OCI-LY7 (cell line): ENCODE data around the gene GALNT10. TPM values are rescaled to one million over a fixed set of nuclear protein-coding genes. Genes with fewer than 3 reads are reported as not detected.

Experiments used
- BruUV-seq: library from RNA; stranded (reverse); fragments of 400-500 nt; replicated peaks from 2 replicates; lab custom pipeline; 2021; lab: Mats Ljungman, UMichigan
- CTCF ChIA-PET: fragments of 300-600 bp; sonication (Branson Sonifier 250); formaldehyde crosslinking; loops from one replicate; lab custom pipeline; 2022; ENCODE audit warnings: antibody characterized with exemption; ENCODE audit not compliant: unreplicated experiment; lab: Charles Lee
- POLR2A ChIA-PET: fragments of 300-600 bp; sonication (Branson Sonifier 250); formaldehyde crosslinking; loops from one replicate; lab custom pipeline; 2022; ENCODE audit warnings: antibody characterized with exemption; lab: Charles Lee
- DNase-seq: peaks from one replicate; pipeline ENCODE4 v3.0.0-alpha.2; 2015; ENCODE audit warnings: low spot score
- H2AFZ ChIP-seq: fragments of 200-600 bp; sonication (generic), shearing (Covaris generic); 2 replicates; pipeline ENCODE4 v1.6.1; 2014; ENCODE audit warnings: mild to moderate bottlenecking, antibody characterized with exemption, low read length, moderate library complexity
- H3K27ac ChIP-seq: fragments of 200-600 bp; sonication (generic); 2 replicates; pipeline ENCODE4 v1.5.1; 2014; ENCODE audit warnings: mixed run types, low read depth, mild to moderate bottlenecking, moderate library complexity, low read length, inconsistent platforms; ENCODE audit not compliant: poor library complexity, severe bottlenecking
- H3K36me3 ChIP-seq: fragments of 200-600 bp; sonication (generic); 2 replicates; pipeline ENCODE4 v1.6.1; 2014; ENCODE audit warnings: mild to moderate bottlenecking, antibody characterized with exemption, low read length, moderate library complexity, mixed read lengths; ENCODE audit not compliant: insufficient read depth
- H3K4me1 ChIP-seq: fragments of 200-600 bp; sonication (generic); 2 replicates; pipeline ENCODE4 v1.5.1; 2014; ENCODE audit warnings: mild to moderate bottlenecking, low read length; ENCODE audit not compliant: insufficient read depth, poor library complexity, severe bottlenecking
- H3K4me2 ChIP-seq: fragments of 200-600 bp; sonication (generic); 2 replicates; pipeline ENCODE4 v1.6.1; 2014; ENCODE audit warnings: mild to moderate bottlenecking, low read length
- H3K4me3 ChIP-seq: fragments of 200-600 bp; sonication (generic); 2 replicates; pipeline ENCODE4 v1.5.1; 2014; ENCODE audit warnings: mild to moderate bottlenecking, low read depth, low read length; ENCODE audit not compliant: poor library complexity, severe bottlenecking
- H3K79me2 ChIP-seq: fragments of 200-600 bp; sonication (generic); 2 replicates; pipeline ENCODE4 v1.6.1; 2016; ENCODE audit warnings: low read depth, mild to moderate bottlenecking, low read length, moderate library complexity, mixed read lengths; ENCODE audit not compliant: insufficient read depth
- H3K9me2 ChIP-seq: fragments of 200-600 bp; sonication (generic); 2 replicates; pipeline ENCODE4 v1.6.1; 2016; ENCODE audit warnings: mild to moderate bottlenecking, low read length, mixed read lengths; ENCODE audit not compliant: insufficient read depth
- H3K9me3 ChIP-seq: fragments of 200-600 bp; sonication (generic); 2 replicates; pipeline ENCODE4 v1.6.1; 2014; ENCODE audit warnings: mild to moderate bottlenecking, mixed run types, low read length, mixed read lengths
- H4K20me1 ChIP-seq: fragments of 200-600 bp; sonication (generic); 2 replicates; pipeline ENCODE4 v1.6.1; 2014; ENCODE audit warnings: mild to moderate bottlenecking, antibody characterized with exemption, low read length, moderate library complexity, mixed read lengths; ENCODE audit not compliant: insufficient read depth
- EZH2phosphoT487 ChIP-seq: fragments of 200-600 bp; sonication (generic); IDR thresholded peaks from 2 replicates; pipeline ENCODE4 v1.6.1; 2018; ENCODE audit warnings: low read depth, borderline replicate concordance, mild to moderate bottlenecking, mixed run types, antibody characterized with exemption, low read length, moderate library complexity, mixed read lengths
- intact Hi-C: fragments of 100-400 bp; cut with micrococcal nuclease; formaldehyde crosslinking; loops from one replicate; pipeline ENCODE4 v1.10.0; 2022; ENCODE audit not compliant: unreplicated experiment
- total RNA-seq, 2 experiments: library from RNA; depleted of rRNA in 1 of 2; stranded (reverse); fragments of >200 nt in 1 of 2; shearing (Covaris generic) in 1 of 2; gene quantifications; 2 replicates each; pipeline ENCODE4 v1.2.3, GENCODE V29; 2014 to 2022
- TF ChIP-seq, protein P1 (sequence below): fragments of 200-600 bp; sonication (generic); conservative IDR thresholded peaks from 2 replicates; pipeline ENCODE4 v1.5.1; 2014; ENCODE audit warnings: mild to moderate bottlenecking, antibody characterized with exemption, low read length, moderate library complexity, mixed read lengths

GALNT10 gene
- total RNA-seq, 2 experiments from 2014 or later, result 7.3 to 20.6 TPM

DNA sequence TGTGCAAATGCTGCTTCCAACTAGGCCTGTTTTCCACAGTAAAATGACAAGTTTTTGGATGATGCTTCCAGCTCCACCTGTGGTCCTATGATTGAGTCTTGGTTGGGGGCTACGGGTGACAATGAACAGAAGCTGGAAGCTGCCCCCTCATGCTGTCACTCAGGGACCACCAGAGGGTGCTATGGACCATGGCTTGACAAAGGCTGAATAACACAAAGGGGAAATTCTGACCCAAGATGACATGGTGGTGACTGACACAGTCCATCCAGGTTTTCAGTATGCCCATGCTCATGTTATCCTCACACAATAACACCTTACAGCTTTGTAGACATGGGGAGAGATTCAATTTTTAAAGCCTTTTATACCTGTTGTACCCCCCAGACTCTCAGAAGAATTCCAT is 231.3 kb downstream of the GALNT10 start:
- DNase-seq, result peak; percentile 51
- intact Hi-C loops, result no loop called here
- H3K9me2 ChIP-seq, result no peaks in the 10 kb centered on the region
- no peaks in the 10 kb centered on the region for H3K36me3 ChIP-seq
- TF ChIP-seq, protein P1, sequence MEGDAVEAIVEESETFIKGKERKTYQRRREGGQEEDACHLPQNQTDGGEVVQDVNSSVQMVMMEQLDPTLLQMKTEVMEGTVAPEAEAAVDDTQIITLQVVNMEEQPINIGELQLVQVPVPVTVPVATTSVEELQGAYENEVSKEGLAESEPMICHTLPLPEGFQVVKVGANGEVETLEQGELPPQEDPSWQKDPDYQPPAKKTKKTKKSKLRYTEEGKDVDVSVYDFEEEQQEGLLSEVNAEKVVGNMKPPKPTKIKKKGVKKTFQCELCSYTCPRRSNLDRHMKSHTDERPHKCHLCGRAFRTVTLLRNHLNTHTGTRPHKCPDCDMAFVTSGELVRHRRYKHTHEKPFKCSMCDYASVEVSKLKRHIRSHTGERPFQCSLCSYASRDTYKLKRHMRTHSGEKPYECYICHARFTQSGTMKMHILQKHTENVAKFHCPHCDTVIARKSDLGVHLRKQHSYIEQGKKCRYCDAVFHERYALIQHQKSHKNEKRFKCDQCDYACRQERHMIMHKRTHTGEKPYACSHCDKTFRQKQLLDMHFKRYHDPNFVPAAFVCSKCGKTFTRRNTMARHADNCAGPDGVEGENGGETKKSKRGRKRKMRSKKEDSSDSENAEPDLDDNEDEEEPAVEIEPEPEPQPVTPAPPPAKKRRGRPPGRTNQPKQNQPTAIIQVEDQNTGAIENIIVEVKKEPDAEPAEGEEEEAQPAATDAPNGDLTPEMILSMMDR, result peak; percentile 82
- TF ChIP-seq EZH2phosphoT487, result no peak
- H3K27ac ChIP-seq, result no peak overlapping the region
- H3K79me2 ChIP-seq, result no peaks in the 10 kb centered on the region
- H3K4me2 ChIP-seq, result no peak overlapping the region
- peaks cover 13% of the 10 kb centered on the region; the same call in 1 of the 2 replicates for H3K9me3 ChIP-seq
- H3K4me3 ChIP-seq, result no peak overlapping the region
- ChIA-PET CTCF (no interaction called here), POLR2A (interaction anchor here (0.6 to 1.5 kb wide), 3 partner anchors 19 to 210 kb away, joined by 3 read pairs; no protein-coding TSS in a partner anchor)
- no TSS peak for BruUV-seq
- peaks cover 1% of the 10 kb centered on the region for H3K4me1 ChIP-seq
- no peaks in the 10 kb centered on the region for H4K20me1 ChIP-seq
- no peak overlapping the region for H2AFZ ChIP-seq

DNA sequence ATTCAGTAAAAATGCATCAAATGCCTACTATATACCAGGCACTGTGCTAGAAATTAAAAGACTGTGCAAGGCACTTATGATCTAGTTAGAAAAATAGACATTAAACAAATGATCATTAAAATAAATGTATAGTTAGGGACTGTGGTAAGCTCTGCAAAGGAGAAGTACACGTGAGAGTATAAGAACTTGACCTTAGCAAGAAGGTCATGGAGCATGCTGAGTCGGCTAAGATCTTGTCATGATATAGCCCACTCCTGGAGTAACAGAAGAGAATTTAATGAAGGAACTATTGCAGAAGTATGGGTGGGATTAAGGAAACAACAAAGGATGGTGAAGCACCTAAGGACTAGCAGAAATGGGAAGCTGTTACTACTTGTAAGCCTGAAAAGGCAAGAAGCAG is 231.8 kb downstream of the GALNT10 start:
- ChIA-PET POLR2A (interaction anchor here (0.6 to 1.5 kb wide), 3 partner anchors 19 to 209 kb away, joined by 3 read pairs; no protein-coding TSS in a partner anchor), CTCF (no interaction called here)
- no TSS peak for BruUV-seq
- no peaks in the 10 kb centered on the region for H3K4me1 ChIP-seq
- TF ChIP-seq EZH2phosphoT487, result no peak
- TF ChIP-seq, protein P1, result no peak
- no peak overlapping the region for H3K4me3 ChIP-seq
- intact Hi-C loops, result no loop called here
- no peak overlapping the region for H2AFZ ChIP-seq
- H3K27ac ChIP-seq, result no peak overlapping the region
- H4K20me1 ChIP-seq, result no peaks in the 10 kb centered on the region
- no peaks in the 10 kb centered on the region for H3K36me3 ChIP-seq
- H3K9me3 ChIP-seq, result peaks cover 13% of the 10 kb centered on the region; the same call in 1 of the 2 replicates
- DNase-seq, result no peak
- no peaks in the 10 kb centered on the region for H3K9me2 ChIP-seq
- no peaks in the 10 kb centered on the region for H3K79me2 ChIP-seq
- H3K4me2 ChIP-seq, result no peak overlapping the region

DNA sequence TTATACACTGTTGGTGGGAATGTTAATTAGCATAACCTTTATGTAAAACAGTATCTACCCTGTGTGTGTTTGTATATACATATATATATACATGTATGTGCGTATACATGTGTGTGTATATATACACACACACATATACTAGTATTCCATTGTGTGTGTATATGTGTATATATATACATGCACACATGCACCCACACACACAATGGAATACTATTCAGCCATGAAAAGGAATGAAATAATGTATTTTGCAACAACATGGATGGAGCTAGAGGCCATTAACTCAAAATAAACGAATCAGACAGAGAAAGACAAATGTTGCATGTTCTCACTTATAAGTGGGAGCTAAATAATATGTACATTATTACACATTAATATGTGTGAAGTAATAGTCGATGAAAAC is 237.7 kb downstream of the GALNT10 start:
- intact Hi-C loops, result no loop called here
- Histone ChIP-seq H3K27ac (no peak overlapping the region), H3K4me1 (no peaks in the 10 kb centered on the region), H3K36me3 (no peaks in the 10 kb centered on the region), H4K20me1 (no peaks in the 10 kb centered on the region), H3K79me2 (no peaks in the 10 kb centered on the region), H3K9me3 (peaks cover 7% of the 10 kb centered on the region; the same call in 1 of the 2 replicates), H3K9me2 (no peaks in the 10 kb centered on the region), H2AFZ (no peak overlapping the region), H3K4me3 (no peak overlapping the region), H3K4me2 (no peak overlapping the region)
- TF ChIP-seq, protein P1, result no peak
- no peak for TF ChIP-seq EZH2phosphoT487
- POLR2A ChIA-PET, result no interaction called here
- no peak for DNase-seq
- no TSS peak for BruUV-seq
- CTCF ChIA-PET, result no interaction called here
